Lower leg skin (tissue), 4 donors: ENCODE results near the gene GRM8. TPM values are rescaled to one million over a fixed set of nuclear protein-coding genes. Genes with fewer than 3 reads are reported as not detected.

Experiments
- DNase-seq, 2 donors: peaks; one replicate each; pipeline ENCODE4 v3.0.0-alpha.2; 2019; ENCODE audit warnings: low spot score in 2 of 2
- H3K4me3 ChIP-seq: fragments of 200-600 bp; sonication (generic); 2 replicates; pipeline ENCODE4 v1.5.1; 2017; ENCODE audit warnings: mild to moderate bottlenecking, low read depth; ENCODE audit not compliant: poor library complexity, severe bottlenecking
- CTCF ChIP-seq, 3 donors: fragments of 450-650 bp; IDR thresholded peaks; one replicate each; pipeline ENCODE4 v1.5.1; 2016; ENCODE audit warnings: antibody characterized with exemption in 3 of 3, mild to moderate bottlenecking in 3 of 3, moderate library complexity in 2 of 3
- POLR2A ChIP-seq, 2 donors: fragments of 450-650 bp; IDR thresholded peaks; one replicate each; pipeline ENCODE4 v1.6.1; 2016 to 2017; ENCODE audit warnings: antibody characterized with exemption in 2 of 2, mild to moderate bottlenecking in 1 of 2, moderate library complexity in 1 of 2
- WGBS, 2 donors: methylation state at CpG; one replicate each; pipeline ENCODE4 v1.1.5; 2018; 5-methylcytosine and 5-hydroxymethylcytosine counted together
- intact Hi-C: fragments of 100-400 bp; cut with DNase I; formaldehyde crosslinking; loops from one replicate; pipeline ENCODE4 v1.15.0; 2023; ENCODE audit warnings: low total_unique reads
- total RNA-seq, 4 donors: library from RNA; depleted of rRNA; stranded (reverse); fragments of >200 nt; gene quantifications; one replicate each; pipeline ENCODE4 v1.1.0, GENCODE V29; 2016

GRM8 gene
- total RNA-seq, 4 donors from 2014 or later, result 0.45 TPM; not detected in 3

DNA sequence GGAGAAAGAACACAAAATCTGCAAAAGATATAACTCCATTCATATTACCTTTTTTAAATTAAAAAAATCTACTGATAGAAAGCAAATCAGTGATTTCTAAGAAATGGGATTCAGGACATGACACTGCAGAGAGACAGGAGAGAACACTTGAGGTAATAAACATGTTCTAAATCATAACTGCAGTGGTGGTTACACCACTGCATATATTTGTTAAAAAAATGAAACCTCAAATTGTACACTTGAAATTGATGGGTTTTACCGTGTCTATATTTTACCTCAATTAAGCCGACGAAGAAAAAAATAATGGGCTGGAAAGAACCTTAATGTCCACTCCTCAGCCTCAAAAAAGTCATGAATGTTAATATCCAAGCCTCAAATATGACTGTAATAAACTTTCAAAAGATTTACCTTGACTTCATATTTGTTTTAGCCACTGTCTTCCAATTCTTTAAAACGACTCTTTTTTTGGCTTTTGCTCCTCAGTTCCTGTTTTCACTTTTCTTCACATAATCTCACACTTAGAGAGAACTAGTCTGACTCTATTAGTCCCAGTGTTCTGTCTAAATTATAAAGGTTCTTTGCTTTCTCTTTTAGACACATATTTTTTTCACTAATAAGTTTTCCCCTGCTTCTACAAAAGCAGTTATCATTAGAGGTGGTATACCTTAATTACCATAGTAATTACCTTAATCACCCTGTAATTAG, 502.4 kb downstream of the GRM8 start:
- TF ChIP-seq POLR2A (IDR thresholded peaks at IDR 0.05), result no peak
- TF ChIP-seq CTCF (IDR thresholded peaks at IDR 0.05), result no peak
- DNase-seq, result no peak
- 79 to 86% methylated on average over 4 of the region's 4 CpGs for WGBS, 2 donors
- intact Hi-C loops, result no loop called here
- H3K4me3 ChIP-seq, result no peak overlapping the region

- TF ChIP-seq POLR2A (IDR thresholded peaks at IDR 0.05) (no peak), CTCF (IDR thresholded peaks at IDR 0.05) (no peak)
- 39 to 45% methylated on average over 2 of the region's 2 CpGs for WGBS, 2 donors
- no peak for DNase-seq
- H3K4me3 ChIP-seq, result no peak overlapping the region
- intact Hi-C loops, result no loop called here
Observed at GRCh38 chr7:126728967-126729366, 523.8 kb downstream of the GRM8 start.

DNA sequence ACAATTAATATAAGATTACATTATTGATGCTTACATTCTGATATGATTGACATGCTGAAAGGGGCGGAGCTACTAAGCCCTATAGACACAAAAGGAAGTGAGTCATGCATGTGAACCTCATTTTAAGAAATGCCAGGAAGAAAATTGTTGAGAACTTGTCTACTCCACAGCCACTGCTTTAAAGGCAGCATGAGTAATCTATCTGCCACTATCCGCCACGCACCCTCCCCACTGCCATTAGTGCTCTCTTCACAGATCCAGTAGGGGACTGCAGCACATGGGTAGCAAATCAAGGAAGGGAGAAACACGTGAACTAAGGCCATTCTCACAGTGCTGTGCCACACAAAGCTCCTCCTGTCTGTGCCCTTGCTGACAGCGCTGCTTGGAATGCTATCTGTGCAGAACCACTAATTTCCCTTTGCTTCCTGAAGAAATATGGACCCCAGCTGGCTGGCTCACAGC, 524.8 kb downstream of the GRM8 start:
- H3K4me3 ChIP-seq, result no peak overlapping the region
- intact Hi-C loops, result no loop called here
- no peak for TF ChIP-seq CTCF (IDR thresholded peaks at IDR 0.05)
- DNase-seq, result no peak
- WGBS, 2 donors, result 53 to 67% methylated on average over 5 of the region's 5 CpGs

GRCh38 chr7:126723966-126724544, 528.7 kb downstream of the GRM8 start:
- 55 to 62% methylated on average over 4 of the region's 4 CpGs for WGBS, 2 donors
- H3K4me3 ChIP-seq, result no peak overlapping the region
- intact Hi-C loops, result no loop called here
- no peak for TF ChIP-seq CTCF (IDR thresholded peaks at IDR 0.05)
- DNase-seq, result no peak

DNA sequence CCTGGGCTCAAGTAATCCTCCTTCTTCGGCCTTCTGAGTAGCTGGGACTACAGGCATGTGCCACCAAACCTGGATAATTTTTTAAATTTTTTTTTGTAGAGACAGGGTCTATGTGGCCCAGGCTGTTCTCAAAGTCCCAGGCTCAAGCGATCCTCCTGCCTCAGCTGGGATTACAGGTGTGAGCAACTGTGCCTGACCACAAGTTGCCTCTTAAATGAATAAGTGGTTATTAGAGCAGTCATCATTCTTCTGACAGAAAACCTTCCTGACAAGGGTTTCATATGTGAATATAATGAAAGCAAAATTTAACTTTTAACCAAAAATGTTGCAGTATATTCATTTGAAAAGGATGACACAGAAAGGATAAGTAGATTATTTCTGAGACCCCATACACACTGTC, 532.5 kb downstream of the GRM8 start:
- DNase-seq, result no peak
- TF ChIP-seq CTCF (IDR thresholded peaks at IDR 0.05), result no peak
- TF ChIP-seq POLR2A (IDR thresholded peaks at IDR 0.05), result no peak
- intact Hi-C loops, result no loop called here
- 84 to 90% methylated on average over 2 of the region's 2 CpGs for WGBS, 2 donors
- no peak overlapping the region for H3K4me3 ChIP-seq
